ENCODE data around the gene LRRC41.
"Not testable (repeated sequence)": the region's sequence is repeated elsewhere in the genome, so short reads cannot be mapped to it uniquely, and the experiment has no call there.

The LRRC41 gene

GRCh38 chr1:46334030-46334384 lies 30.6 kb upstream of the LRRC41 start:
- no peak overlapping the region for H3K4me3 ChIP-seq (IDR thresholded peaks at IDR 0.05; ENCODE audit: insufficient read depth, low read depth, low read length)
- H3K9ac ChIP-seq = no peak overlapping the region
- no peaks in the 10 kb centered on the region for H3K36me3 ChIP-seq (ENCODE audit: insufficient read depth)
- H3K4me1 ChIP-seq (ENCODE audit: low read depth, poor library complexity, severe bottlenecking) = peaks cover 4% of the 10 kb centered on the region
- H2AFZ ChIP-seq (ENCODE audit: low read depth) = no peak overlapping the region
- TF ChIP-seq CTCF (conservative IDR thresholded peaks at IDR 0.05; ENCODE audit: low read depth, low read length) = no peak
- H3K79me2 ChIP-seq (ENCODE audit: insufficient read depth, low read depth) = no peaks in the 10 kb centered on the region
- H3K27me3 ChIP-seq (ENCODE audit: insufficient read depth, low read depth) = no peaks in the 10 kb centered on the region
- no peaks in the 10 kb centered on the region for H4K20me1 ChIP-seq (ENCODE audit: insufficient read depth)
- H3K27ac ChIP-seq = no peak overlapping the region
- no peak overlapping the region for H3K4me2 ChIP-seq

- H2AFZ ChIP-seq (ENCODE audit: low read depth) = no peak overlapping the region
- no peaks in the 10 kb centered on the region for H3K4me1 ChIP-seq (ENCODE audit: low read depth, poor library complexity, severe bottlenecking)
- no peak for TF ChIP-seq CTCF (conservative IDR thresholded peaks at IDR 0.05; ENCODE audit: low read depth, low read length)
- no peaks in the 10 kb centered on the region for H3K79me2 ChIP-seq (ENCODE audit: insufficient read depth, low read depth)
- no peaks in the 10 kb centered on the region for H3K27me3 ChIP-seq (ENCODE audit: insufficient read depth, low read depth)
- no peak overlapping the region for H3K4me3 ChIP-seq (IDR thresholded peaks at IDR 0.05; ENCODE audit: insufficient read depth, low read depth, low read length)
- no peak overlapping the region for H3K9ac ChIP-seq
- no peaks in the 10 kb centered on the region for H3K36me3 ChIP-seq (ENCODE audit: insufficient read depth)
- H3K4me2 ChIP-seq = no peak overlapping the region
- H3K27ac ChIP-seq = no peak overlapping the region
- no peaks in the 10 kb centered on the region for H4K20me1 ChIP-seq (ENCODE audit: insufficient read depth)
Measured at GRCh38 chr1:46333300-46334029, 30.0 kb upstream of the LRRC41 start.

GRCh38 chr1:46331786-46332540 lies 28.5 kb upstream of the LRRC41 start:
- not testable (repeated sequence) for H2AFZ ChIP-seq (ENCODE audit: low read depth); H3K36me3 ChIP-seq (ENCODE audit: insufficient read depth)

GRCh38 chr1:46330381-46330780 lies 27.0 kb upstream of the LRRC41 start:
- H3K36me3 ChIP-seq (ENCODE audit: insufficient read depth); H4K20me1 ChIP-seq (ENCODE audit: insufficient read depth); H3K79me2 ChIP-seq (ENCODE audit: insufficient read depth, low read depth); H3K4me2 ChIP-seq; H3K4me1 ChIP-seq (ENCODE audit: low read depth, poor library complexity, severe bottlenecking); H3K9ac ChIP-seq; H2AFZ ChIP-seq (ENCODE audit: low read depth); H3K27ac ChIP-seq; H3K4me3 ChIP-seq (IDR thresholded peaks at IDR 0.05; ENCODE audit: insufficient read depth, low read depth, low read length); H3K27me3 ChIP-seq (ENCODE audit: insufficient read depth, low read depth): not testable (repeated sequence)

More at GRCh38 chr1:46331786-46332540, 28.5 kb upstream of the LRRC41 start:
- H3K9ac ChIP-seq; H3K4me3 ChIP-seq (IDR thresholded peaks at IDR 0.05; ENCODE audit: insufficient read depth, low read depth, low read length); H4K20me1 ChIP-seq (ENCODE audit: insufficient read depth); H3K4me2 ChIP-seq; H3K4me1 ChIP-seq (ENCODE audit: low read depth, poor library complexity, severe bottlenecking); H3K27ac ChIP-seq; H3K27me3 ChIP-seq (ENCODE audit: insufficient read depth, low read depth); H3K79me2 ChIP-seq (ENCODE audit: insufficient read depth, low read depth): not testable (repeated sequence)

- not testable (repeated sequence) for H3K36me3 ChIP-seq (ENCODE audit: insufficient read depth)
Measured at GRCh38 chr1:46329807-46330206, 26.4 kb upstream of the LRRC41 start.

GRCh38 chr1:46328182-46328581 lies 24.8 kb upstream of the LRRC41 start:
- H3K36me3 ChIP-seq (ENCODE audit: insufficient read depth); H3K9ac ChIP-seq; H3K27me3 ChIP-seq (ENCODE audit: insufficient read depth, low read depth); H3K4me3 ChIP-seq (IDR thresholded peaks at IDR 0.05; ENCODE audit: insufficient read depth, low read depth, low read length); H4K20me1 ChIP-seq (ENCODE audit: insufficient read depth); H3K4me2 ChIP-seq; H3K27ac ChIP-seq; H3K4me1 ChIP-seq (ENCODE audit: low read depth, poor library complexity, severe bottlenecking); H3K79me2 ChIP-seq (ENCODE audit: insufficient read depth, low read depth); H2AFZ ChIP-seq (ENCODE audit: low read depth): not testable (repeated sequence)

More at GRCh38 chr1:46329807-46330206, 26.4 kb upstream of the LRRC41 start:
- H3K27me3 ChIP-seq (ENCODE audit: insufficient read depth, low read depth); H3K27ac ChIP-seq; H4K20me1 ChIP-seq (ENCODE audit: insufficient read depth); H3K9ac ChIP-seq; H2AFZ ChIP-seq (ENCODE audit: low read depth); H3K4me1 ChIP-seq (ENCODE audit: low read depth, poor library complexity, severe bottlenecking); H3K4me3 ChIP-seq (IDR thresholded peaks at IDR 0.05; ENCODE audit: insufficient read depth, low read depth, low read length); H3K79me2 ChIP-seq (ENCODE audit: insufficient read depth, low read depth); H3K4me2 ChIP-seq: not testable (repeated sequence)

GRCh38 chr1:46325285-46326076 lies 22.1 kb upstream of the LRRC41 start:
- H3K27ac ChIP-seq; H3K9ac ChIP-seq; H4K20me1 ChIP-seq (ENCODE audit: insufficient read depth); H3K4me1 ChIP-seq (ENCODE audit: low read depth, poor library complexity, severe bottlenecking); H3K4me2 ChIP-seq; H2AFZ ChIP-seq (ENCODE audit: low read depth); H3K79me2 ChIP-seq (ENCODE audit: insufficient read depth, low read depth); H3K36me3 ChIP-seq (ENCODE audit: insufficient read depth); H3K27me3 ChIP-seq (ENCODE audit: insufficient read depth, low read depth); H3K4me3 ChIP-seq (IDR thresholded peaks at IDR 0.05; ENCODE audit: insufficient read depth, low read depth, low read length): not testable (repeated sequence)

- not testable (repeated sequence) for H3K4me2 ChIP-seq; H3K9ac ChIP-seq; H3K27me3 ChIP-seq (ENCODE audit: insufficient read depth, low read depth); H2AFZ ChIP-seq (ENCODE audit: low read depth); H3K4me1 ChIP-seq (ENCODE audit: low read depth, poor library complexity, severe bottlenecking); H3K79me2 ChIP-seq (ENCODE audit: insufficient read depth, low read depth); H3K36me3 ChIP-seq (ENCODE audit: insufficient read depth); H4K20me1 ChIP-seq (ENCODE audit: insufficient read depth); H3K4me3 ChIP-seq (IDR thresholded peaks at IDR 0.05; ENCODE audit: insufficient read depth, low read depth, low read length); H3K27ac ChIP-seq
Measured at GRCh38 chr1:46322191-46322590, 18.8 kb upstream of the LRRC41 start.
